Activated CD4-positive, alpha-beta T cell treated with anti-CD3 and anti-CD28 coated beads, Interleukin-2, amount 50 U/mL, for 1 hour (primary cell): Measurements from ENCODE around the gene SLMAP.

Experiments
- DNase-seq: peaks from one replicate; pipeline ENCODE4 v3.0.0-alpha.2; 2020

SLMAP gene

GRCh38 chr3:57896031-57896430 is 139.9 kb downstream of the SLMAP start:
- DNase-seq: no peak

- DNase-seq: no peak
Observed at GRCh38 chr3:57896691-57897090, 140.6 kb downstream of the SLMAP start.

- DNase-seq: no peak
Observed at GRCh38 chr3:57900786-57901185, 144.7 kb downstream of the SLMAP start.

GRCh38 chr3:57903124-57903890 is 147.2 kb downstream of the SLMAP start:
- no peak for DNase-seq

- peak; percentile 15 for DNase-seq
Observed at GRCh38 chr3:57910990-57911389, 154.9 kb downstream of the SLMAP start.

GRCh38 chr3:57911593-57911992 is 155.5 kb downstream of the SLMAP start:
- no peak for DNase-seq

- DNase-seq: no peak
Observed at GRCh38 chr3:57917601-57918000, 161.5 kb downstream of the SLMAP start.

GRCh38 chr3:57918123-57918837 is 162.2 kb downstream of the SLMAP start:
- no peak for DNase-seq

- DNase-seq: no peak
Observed at GRCh38 chr3:57919987-57920386, 163.9 kb downstream of the SLMAP start.

GRCh38 chr3:57923101-57923500 is 167.0 kb downstream of the SLMAP start:
- DNase-seq: no peak

GRCh38 chr3:57923752-57924151 is 167.6 kb downstream of the SLMAP start:
- DNase-seq: no peak

- no peak for DNase-seq
Observed at GRCh38 chr3:57927166-57927565, 171.1 kb downstream of the SLMAP start.

- DNase-seq: no peak
Observed at GRCh38 chr3:57927916-57928315, 171.8 kb downstream of the SLMAP start.

- no peak for DNase-seq
Observed at GRCh38 chr3:57928511-57928910, 172.4 kb downstream of the SLMAP start.

GRCh38 chr3:57929988-57930387 is 173.9 kb downstream of the SLMAP start:
- no peak for DNase-seq

- DNase-seq: no peak
Observed at GRCh38 chr3:57933602-57934001, 177.5 kb downstream of the SLMAP start.

GRCh38 chr3:57934373-57934772 is 178.3 kb downstream of the SLMAP start:
- no peak for DNase-seq

- no peak for DNase-seq
Observed at GRCh38 chr3:57935539-57935938, 179.4 kb downstream of the SLMAP start.

- DNase-seq: no peak
Observed at GRCh38 chr3:57937092-57937491, 181.0 kb downstream of the SLMAP start.

GRCh38 chr3:57939775-57940174 is 183.7 kb downstream of the SLMAP start:
- no peak for DNase-seq

GRCh38 chr3:57942388-57942787 is 186.3 kb downstream of the SLMAP start:
- no peak for DNase-seq

GRCh38 chr3:57942872-57943283 is 186.8 kb downstream of the SLMAP start:
- no peak for DNase-seq

- DNase-seq: no peak
Observed at GRCh38 chr3:57943525-57944495, 187.7 kb downstream of the SLMAP start.
